Fibroblast of villous mesenchyme (primary cell): Measurements from ENCODE around the gene HOXC11. TPM values are rescaled to one million over a fixed set of nuclear protein-coding genes. Genes with fewer than 3 reads are reported as not detected.

Experiments
- DNase-seq: peaks from one replicate; pipeline ENCODE4 v3.0.0-alpha.2; 2010; ENCODE audit warnings: low read depth
- H3K4me3 ChIP-seq: 2 replicates; pipeline ENCODE4 v1.5.1; 2011; ENCODE audit warnings: low read depth, mild to moderate bottlenecking, low read length
- small RNA-seq: library from RNA; depleted of rRNA; stranded (forward); fragments of <200 nt; gene quantifications from one replicate; pipeline ENCODE3, GENCODE V24; 2012
- total RNA-seq: library from RNA; depleted of rRNA; stranded (reverse); fragments of >200 nt; gene quantifications from 2 replicates; pipeline ENCODE4 v1.2.3, GENCODE V29; 2012
- TF ChIP-seq, protein P1 (sequence below): IDR thresholded peaks from 2 replicates; pipeline ENCODE4 v1.5.1; 2012; ENCODE audit warnings: low read depth, mild to moderate bottlenecking, low read length; ENCODE audit not compliant: insufficient read depth

The HOXC11 gene
- total RNA-seq, 1 donor, result 0.86 TPM

- no peak for DNase-seq
- H3K4me3 ChIP-seq, result peak overlapping the region; percentile 36
- TF ChIP-seq, protein P1, sequence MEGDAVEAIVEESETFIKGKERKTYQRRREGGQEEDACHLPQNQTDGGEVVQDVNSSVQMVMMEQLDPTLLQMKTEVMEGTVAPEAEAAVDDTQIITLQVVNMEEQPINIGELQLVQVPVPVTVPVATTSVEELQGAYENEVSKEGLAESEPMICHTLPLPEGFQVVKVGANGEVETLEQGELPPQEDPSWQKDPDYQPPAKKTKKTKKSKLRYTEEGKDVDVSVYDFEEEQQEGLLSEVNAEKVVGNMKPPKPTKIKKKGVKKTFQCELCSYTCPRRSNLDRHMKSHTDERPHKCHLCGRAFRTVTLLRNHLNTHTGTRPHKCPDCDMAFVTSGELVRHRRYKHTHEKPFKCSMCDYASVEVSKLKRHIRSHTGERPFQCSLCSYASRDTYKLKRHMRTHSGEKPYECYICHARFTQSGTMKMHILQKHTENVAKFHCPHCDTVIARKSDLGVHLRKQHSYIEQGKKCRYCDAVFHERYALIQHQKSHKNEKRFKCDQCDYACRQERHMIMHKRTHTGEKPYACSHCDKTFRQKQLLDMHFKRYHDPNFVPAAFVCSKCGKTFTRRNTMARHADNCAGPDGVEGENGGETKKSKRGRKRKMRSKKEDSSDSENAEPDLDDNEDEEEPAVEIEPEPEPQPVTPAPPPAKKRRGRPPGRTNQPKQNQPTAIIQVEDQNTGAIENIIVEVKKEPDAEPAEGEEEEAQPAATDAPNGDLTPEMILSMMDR, result no peak
Measured at GRCh38 chr12:54024581-54025305, 51.8 kb downstream of the HOXC11 start.

DNA sequence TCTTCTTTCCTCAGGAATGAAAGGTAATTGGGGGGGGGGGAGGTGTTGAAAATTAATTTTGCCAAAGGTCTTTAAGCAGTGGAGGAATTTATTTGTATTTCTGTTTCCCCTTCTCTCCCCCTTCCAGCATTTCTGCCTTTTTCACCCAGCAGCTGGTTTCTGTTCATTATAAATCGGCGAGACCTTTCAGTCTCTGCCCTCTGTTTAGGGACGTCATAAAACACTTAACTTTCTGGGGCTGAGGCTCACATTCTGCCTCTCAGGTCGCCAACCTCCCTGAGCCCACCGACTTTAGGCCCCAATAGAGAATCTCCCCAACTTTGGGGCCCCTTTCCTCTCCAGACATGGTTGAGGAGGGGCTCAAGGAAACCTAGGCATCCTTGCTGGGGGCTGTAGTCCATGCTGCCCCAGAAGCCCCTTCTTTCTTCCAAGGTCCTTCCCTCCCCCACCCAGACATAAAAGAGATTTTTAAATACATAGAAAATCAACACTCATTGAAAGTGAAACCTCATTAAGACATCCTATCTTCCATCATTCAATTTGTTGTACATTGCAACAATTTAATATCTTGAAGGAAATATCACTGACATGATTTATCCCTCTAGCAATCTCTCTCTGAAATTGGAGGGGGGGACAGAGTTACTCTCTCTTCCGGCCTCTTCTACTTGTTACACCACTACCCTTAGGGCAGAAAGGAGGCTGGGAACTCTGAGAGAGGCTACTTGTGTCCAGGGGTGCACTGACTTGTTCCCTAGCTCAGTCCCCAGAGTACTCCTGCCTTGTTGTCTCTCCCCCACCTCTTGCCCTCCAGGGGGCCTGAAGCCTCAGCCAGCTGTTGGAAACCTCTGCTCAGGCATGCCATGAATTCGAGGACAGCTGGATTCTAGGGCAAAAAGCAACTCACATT, 52.8 kb downstream of the HOXC11 start:
- DNase-seq, result no peak
- TF ChIP-seq, protein P1, result no peak
- H3K4me3 ChIP-seq, result peak overlapping the region; percentile 28

GRCh38 chr12:54026640-54027441, 53.9 kb downstream of the HOXC11 start:
- TF ChIP-seq, protein P1, result no peak
- no peak overlapping the region for H3K4me3 ChIP-seq
- no peak for DNase-seq

Small RNAs within 50 kb of the gene (small RNA-seq; reads per million reads assigned to genes)
- gene AC012531.3 (not detected), gene AC012531.4 (not detected), gene MIR196A2 (4.8 reads per million, percentile 81 among the genes with 10 or more reads in this experiment), gene RF01905 (not detected), gene RF01906 (not detected)

Other genes starting within 250 kb of the HOXC11 start
- 78.2 and 84.4 TPM in 2 replicates for gene CALCOCO1, start 245.7 kb upstream of the HOXC11 start, total RNA-seq
- gene CISTR, start 221.1 kb upstream of the HOXC11 start, total RNA-seq, result not detected in 2 replicates
- 0.32 TPM in 1 of 2 replicates, not detected in the other for gene HOXC13, start 34.3 kb upstream of the HOXC11 start, total RNA-seq
- under 0.01 TPM in 2 replicates for gene HOXC12, start 18.2 kb upstream of the HOXC11 start, total RNA-seq
- gene HOTAIR, start 1.8 kb downstream of the HOXC11 start, total RNA-seq, result 0.86 and 3.2 TPM in 2 replicates
- 0.43 and 5.2 TPM in 2 replicates for gene HOXC10, start 12.0 kb downstream of the HOXC11 start, total RNA-seq
- 0.86 and 7.4 TPM in 2 replicates for gene HOXC9, start 27.0 kb downstream of the HOXC11 start, total RNA-seq
- gene HOXC8, start 35.9 kb downstream of the HOXC11 start, total RNA-seq, result 0.86 and 2.6 TPM in 2 replicates
- 1.6 and 1.7 TPM in 2 replicates for gene HOXC6, start 55.3 kb downstream of the HOXC11 start, total RNA-seq
- gene HOXC5, start 59.9 kb downstream of the HOXC11 start, total RNA-seq, result 0.43 and 1.3 TPM in 2 replicates
- gene HOXC4, start 80.7 kb downstream of the HOXC11 start, total RNA-seq, result under 0.01 and 1.6 TPM in 2 replicates
- 25.4 and 29.4 TPM in 2 replicates for gene SMUG1, start 215.9 kb downstream of the HOXC11 start, total RNA-seq